HepG2 (cell line): Measurements from ENCODE around the gene IZUMO4. TPM values are rescaled to one million over a fixed set of nuclear protein-coding genes. Genes with fewer than 3 reads are reported as not detected.

Source experiments
- BCL6 ChIP-seq: IDR thresholded peaks from 2 replicates; pipeline ENCODE4 v1.6.1; 2016; ENCODE audit warnings: missing genetic modification reagents, missing compliant biosample characterization
- IKZF4 ChIP-seq: sonication (generic); formaldehyde crosslinking; IDR thresholded peaks from 2 replicates; pipeline ENCODE4 v1.5.1; 2020; ENCODE audit warnings: borderline replicate concordance, mild to moderate bottlenecking, low read depth, missing genetic modification reagents; ENCODE audit errors: not compliant biosample characterization
- KAT2B ChIP-seq: fragments of 150-350 bp; IDR thresholded peaks from 2 replicates; pipeline ENCODE4 v1.6.1; 2014; ENCODE audit warnings: low read depth, low read length, borderline replicate concordance
- MED1 ChIP-seq: sonication (generic); formaldehyde crosslinking; IDR thresholded peaks from 2 replicates; pipeline ENCODE4 v1.4.0; 2020; ENCODE audit warnings: missing genetic modification reagents
- MYC ChIP-seq: sonication (generic); formaldehyde crosslinking; IDR thresholded peaks from 2 replicates; pipeline ENCODE4 v1.9.0; 2021; ENCODE audit warnings: missing genetic modification reagents, borderline replicate concordance
- NCOR1 ChIP-seq: fragments of 200-600 bp; sonication (generic); IDR thresholded peaks from 2 replicates; pipeline ENCODE4 v1.7.0; 2017; ENCODE audit warnings: antibody characterized with exemption, low read length, borderline replicate concordance
- SOX13 ChIP-seq, 3 experiments: fragments of 450-650 bp in 1 of 3; sonication (generic) in 1 of 3; formaldehyde crosslinking in 1 of 3; IDR thresholded peaks in 2 of 3; conservative IDR thresholded peaks in 1 of 3; 2 replicates each; pipeline versions ENCODE4 v1.5.0 to v1.6.1; 2016 to 2020; ENCODE audit warnings: antibody characterized with exemption in 1 of 3, mild to moderate bottlenecking in 1 of 3, missing compliant biosample characterization in 1 of 3, missing genetic modification reagents in 1 of 3, moderate library complexity in 1 of 3
- TEAD3 ChIP-seq: optimal IDR thresholded peaks from 2 replicates; pipeline ENCODE3; 2016; ENCODE audit warnings: borderline replicate concordance
- ZC3H13 ChIP-seq: sonication (generic); formaldehyde crosslinking; IDR thresholded peaks from 2 replicates; pipeline ENCODE4 v1.8.1; 2023; ENCODE audit warnings: mild to moderate bottlenecking, missing genetic modification reagents, moderate library complexity
- ZMAT3 ChIP-seq: sonication (generic); formaldehyde crosslinking; conservative IDR thresholded peaks from 2 replicates; pipeline ENCODE4 v1.7.0; 2021; ENCODE audit warnings: missing genetic modification reagents
- ZNF180 ChIP-seq: sonication (generic); formaldehyde crosslinking; IDR thresholded peaks from 2 replicates; pipeline ENCODE4 v1.4.0; 2020; ENCODE audit warnings: low read depth, missing genetic modification reagents, borderline replicate concordance
- ZNF30 ChIP-seq: sonication (generic); formaldehyde crosslinking; IDR thresholded peaks from 2 replicates; pipeline ENCODE4 v1.5.0; 2020; ENCODE audit warnings: mild to moderate bottlenecking, missing genetic modification reagents
- polyA plus RNA-seq, 8 experiments: library from polyadenylated mRNA; depleted of rRNA in 3 of 8; stranded (reverse) in 7 of 8; unstranded in 1 of 8; fragments of >200 nt; fragmentation: Illumina TruSeq in 4 of 8; extraction: Trizol in 4 of 8; gene quantifications; 2 replicates each; pipeline versions ENCODE4 v1.2.1 to v1.2.3, GENCODE V29; 2011 to 2016; ENCODE audit warnings: low read depth in 4 of 8, missing spikeins in 1 of 8, mixed read lengths in 1 of 8; ENCODE audit not compliant: insufficient read depth in 1 of 8
- total RNA-seq, 5 experiments: library from RNA; depleted of rRNA; stranded (reverse); fragments of >200 nt; fragmentation: Illumina TruSeq; extraction: Trizol; gene quantifications; 2 replicates each; pipeline ENCODE4 v1.2.3, GENCODE V29; 2016; ENCODE audit warnings: low read depth in 1 of 5
- TF ChIP-seq, protein P1 (sequence below): sonication (generic); formaldehyde crosslinking; IDR thresholded peaks from 2 replicates; pipeline ENCODE4 v1.4.0; 2020; ENCODE audit warnings: missing genetic modification reagents, mild to moderate bottlenecking, borderline replicate concordance
- TF ChIP-seq, protein P2 (sequence below): sonication (generic); formaldehyde crosslinking; IDR thresholded peaks from 2 replicates; pipeline ENCODE4 v1.8.0; 2022; ENCODE audit warnings: mild to moderate bottlenecking, missing genetic modification reagents, moderate library complexity
- TF ChIP-seq, protein P3 (sequence below): sonication (generic); formaldehyde crosslinking; IDR thresholded peaks from 2 replicates; pipeline ENCODE4 v1.4.0; 2020; ENCODE audit warnings: low read depth, missing genetic modification reagents
- TF ChIP-seq, protein P4 (sequence below): sonication (generic); formaldehyde crosslinking; IDR thresholded peaks from 2 replicates; pipeline ENCODE4 v1.8.1; 2023; ENCODE audit warnings: mild to moderate bottlenecking, moderate library complexity, missing genetic modification reagents
- TF ChIP-seq, protein P5 (sequence below): sonication (generic); formaldehyde crosslinking; IDR thresholded peaks from 2 replicates; pipeline ENCODE4 v1.4.0; 2020; ENCODE audit warnings: missing genetic modification reagents

Gene IZUMO4
- total and polyA plus RNA-seq, 2 of the 13 experiments (the other 11 are each of a cell fraction or from before 2014, with no cell fraction given): 0.77 to 3.9 TPM

DNA sequence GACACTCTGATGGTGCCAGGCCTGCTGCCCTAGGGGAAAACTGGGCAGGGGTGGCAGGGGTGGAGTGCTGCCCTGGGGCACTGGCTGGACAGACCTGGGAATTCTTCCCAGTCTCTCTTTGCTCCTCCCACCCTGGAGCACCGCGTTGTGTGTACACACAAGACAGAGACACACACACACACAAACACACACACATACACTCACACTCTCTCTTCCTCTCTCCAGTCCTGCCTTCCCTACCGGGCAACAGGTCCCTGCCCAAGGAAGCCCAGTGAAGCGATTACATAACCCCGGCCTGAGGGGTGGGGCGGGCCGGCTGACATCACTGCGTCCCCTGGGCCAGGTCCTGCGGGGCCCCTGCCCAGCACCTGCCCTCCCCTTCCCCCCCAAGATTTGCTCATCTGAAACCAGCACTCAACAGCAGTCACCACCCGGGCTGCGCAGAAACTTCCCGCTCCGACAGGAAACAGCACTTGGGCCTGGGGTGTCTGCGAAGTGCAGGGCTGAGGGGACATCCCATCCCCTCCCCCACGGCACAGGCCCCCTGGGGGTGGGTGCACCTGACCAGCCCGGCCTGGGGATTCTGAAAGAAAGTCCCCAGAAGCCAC, 46.9 kb upstream of the IZUMO4 start (continued):
- TF ChIP-seq, protein P1, sequence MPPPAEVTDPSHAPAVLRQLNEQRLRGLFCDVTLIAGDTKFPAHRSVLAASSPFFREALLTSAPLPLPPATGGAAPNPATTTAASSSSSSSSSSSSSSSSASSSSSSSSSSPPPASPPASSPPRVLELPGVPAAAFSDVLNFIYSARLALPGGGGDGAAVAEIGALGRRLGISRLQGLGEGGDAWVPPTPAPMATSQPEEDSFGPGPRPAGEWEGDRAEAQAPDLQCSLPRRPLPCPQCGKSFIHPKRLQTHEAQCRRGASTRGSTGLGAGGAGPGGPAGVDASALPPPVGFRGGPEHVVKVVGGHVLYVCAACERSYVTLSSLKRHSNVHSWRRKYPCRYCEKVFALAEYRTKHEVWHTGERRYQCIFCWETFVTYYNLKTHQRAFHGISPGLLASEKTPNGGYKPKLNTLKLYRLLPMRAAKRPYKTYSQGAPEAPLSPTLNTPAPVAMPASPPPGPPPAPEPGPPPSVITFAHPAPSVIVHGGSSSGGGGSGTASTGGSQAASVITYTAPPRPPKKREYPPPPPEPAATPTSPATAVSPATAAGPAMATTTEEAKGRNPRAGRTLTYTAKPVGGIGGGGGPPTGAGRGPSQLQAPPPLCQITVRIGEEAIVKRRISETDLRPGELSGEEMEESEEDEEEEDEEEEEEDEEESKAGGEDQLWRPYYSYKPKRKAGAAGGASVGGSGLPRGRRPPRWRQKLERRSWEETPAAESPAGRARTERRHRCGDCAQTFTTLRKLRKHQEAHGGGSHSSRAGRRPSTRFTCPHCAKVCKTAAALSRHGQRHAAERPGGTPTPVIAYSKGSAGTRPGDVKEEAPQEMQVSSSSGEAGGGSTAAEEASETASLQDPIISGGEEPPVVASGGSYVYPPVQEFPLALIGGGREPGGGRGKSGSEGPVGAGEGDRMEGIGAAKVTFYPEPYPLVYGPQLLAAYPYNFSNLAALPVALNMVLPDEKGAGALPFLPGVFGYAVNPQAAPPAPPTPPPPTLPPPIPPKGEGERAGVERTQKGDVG (CRISPR knock-in tag): no peak
- TF ChIP-seq MYC (CRISPR knock-in tag) (no peak; the same call in 1 of the 2 replicates), ZNF30 (CRISPR knock-in tag) (no peak), SOX13 (IDR thresholded peaks at IDR 0.05) (no peak), SOX13 (CRISPR knock-in tag; conservative IDR thresholded peaks at IDR 0.05 in 1 of 2, IDR thresholded peaks at IDR 0.05 in 1 of 2) (no peak), ZMAT3 (CRISPR knock-in tag) (0 out of 2 replicates have a peak, but pooled peaks have one; percentile 37), MED1 (CRISPR knock-in tag) (peak; percentile 73), TEAD3 (CRISPR knock-in tag) (no peak), IKZF4 (CRISPR knock-in tag) (no peak), ZC3H13 (CRISPR knock-in tag) (no peak), ZNF180 (CRISPR knock-in tag) (no peak), KAT2B (no peak), BCL6 (CRISPR knock-in tag) (peak; percentile 38), NCOR1 (no peak)
- TF ChIP-seq, protein P2, sequence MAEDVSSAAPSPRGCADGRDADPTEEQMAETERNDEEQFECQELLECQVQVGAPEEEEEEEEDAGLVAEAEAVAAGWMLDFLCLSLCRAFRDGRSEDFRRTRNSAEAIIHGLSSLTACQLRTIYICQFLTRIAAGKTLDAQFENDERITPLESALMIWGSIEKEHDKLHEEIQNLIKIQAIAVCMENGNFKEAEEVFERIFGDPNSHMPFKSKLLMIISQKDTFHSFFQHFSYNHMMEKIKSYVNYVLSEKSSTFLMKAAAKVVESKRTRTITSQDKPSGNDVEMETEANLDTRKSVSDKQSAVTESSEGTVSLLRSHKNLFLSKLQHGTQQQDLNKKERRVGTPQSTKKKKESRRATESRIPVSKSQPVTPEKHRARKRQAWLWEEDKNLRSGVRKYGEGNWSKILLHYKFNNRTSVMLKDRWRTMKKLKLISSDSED (CRISPR knock-in tag): no peak
- TF ChIP-seq, protein P3, sequence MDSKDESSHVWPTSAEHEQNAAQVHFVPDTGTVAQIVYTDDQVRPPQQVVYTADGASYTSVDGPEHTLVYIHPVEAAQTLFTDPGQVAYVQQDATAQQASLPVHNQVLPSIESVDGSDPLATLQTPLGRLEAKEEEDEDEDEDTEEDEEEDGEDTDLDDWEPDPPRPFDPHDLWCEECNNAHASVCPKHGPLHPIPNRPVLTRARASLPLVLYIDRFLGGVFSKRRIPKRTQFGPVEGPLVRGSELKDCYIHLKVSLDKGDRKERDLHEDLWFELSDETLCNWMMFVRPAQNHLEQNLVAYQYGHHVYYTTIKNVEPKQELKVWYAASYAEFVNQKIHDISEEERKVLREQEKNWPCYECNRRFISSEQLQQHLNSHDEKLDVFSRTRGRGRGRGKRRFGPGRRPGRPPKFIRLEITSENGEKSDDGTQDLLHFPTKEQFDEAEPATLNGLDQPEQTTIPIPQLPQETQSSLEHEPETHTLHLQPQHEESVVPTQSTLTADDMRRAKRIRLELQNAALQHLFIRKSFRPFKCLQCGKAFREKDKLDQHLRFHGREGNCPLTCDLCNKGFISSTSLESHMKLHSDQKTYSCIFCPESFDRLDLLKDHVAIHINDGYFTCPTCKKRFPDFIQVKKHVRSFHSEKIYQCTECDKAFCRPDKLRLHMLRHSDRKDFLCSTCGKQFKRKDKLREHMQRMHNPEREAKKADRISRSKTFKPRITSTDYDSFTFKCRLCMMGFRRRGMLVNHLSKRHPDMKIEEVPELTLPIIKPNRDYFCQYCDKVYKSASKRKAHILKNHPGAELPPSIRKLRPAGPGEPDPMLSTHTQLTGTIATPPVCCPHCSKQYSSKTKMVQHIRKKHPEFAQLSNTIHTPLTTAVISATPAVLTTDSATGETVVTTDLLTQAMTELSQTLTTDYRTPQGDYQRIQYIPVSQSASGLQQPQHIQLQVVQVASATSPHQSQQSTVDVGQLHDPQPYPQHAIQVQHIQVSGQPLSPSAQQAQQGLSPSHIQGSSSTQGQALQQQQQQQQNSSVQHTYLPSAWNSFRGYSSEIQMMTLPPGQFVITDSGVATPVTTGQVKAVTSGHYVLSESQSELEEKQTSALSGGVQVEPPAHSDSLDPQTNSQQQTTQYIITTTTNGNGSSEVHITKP: peak; percentile 26; the same call in 1 of the 2 replicates
- TF ChIP-seq, protein P4, sequence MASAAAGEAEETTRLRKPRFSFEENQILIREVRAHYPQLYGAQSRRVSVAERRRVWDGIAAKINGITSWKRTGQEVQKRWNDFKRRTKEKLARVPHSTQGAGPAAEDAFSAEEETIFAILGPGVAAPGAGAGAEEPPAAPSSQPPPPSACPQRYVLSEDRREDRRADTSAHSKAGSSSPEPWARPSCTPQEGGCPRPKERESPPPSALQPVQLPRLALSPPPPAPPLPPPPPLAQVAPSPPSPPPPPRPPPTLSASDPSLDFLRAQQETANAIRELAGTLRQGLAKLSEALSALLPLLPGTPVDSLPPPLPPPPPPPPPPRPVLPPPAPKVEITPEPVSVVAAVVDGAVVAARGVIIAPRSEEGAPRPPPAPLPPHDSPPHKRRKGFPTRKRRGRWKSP: peak; percentile 69
- TF ChIP-seq, protein P5, sequence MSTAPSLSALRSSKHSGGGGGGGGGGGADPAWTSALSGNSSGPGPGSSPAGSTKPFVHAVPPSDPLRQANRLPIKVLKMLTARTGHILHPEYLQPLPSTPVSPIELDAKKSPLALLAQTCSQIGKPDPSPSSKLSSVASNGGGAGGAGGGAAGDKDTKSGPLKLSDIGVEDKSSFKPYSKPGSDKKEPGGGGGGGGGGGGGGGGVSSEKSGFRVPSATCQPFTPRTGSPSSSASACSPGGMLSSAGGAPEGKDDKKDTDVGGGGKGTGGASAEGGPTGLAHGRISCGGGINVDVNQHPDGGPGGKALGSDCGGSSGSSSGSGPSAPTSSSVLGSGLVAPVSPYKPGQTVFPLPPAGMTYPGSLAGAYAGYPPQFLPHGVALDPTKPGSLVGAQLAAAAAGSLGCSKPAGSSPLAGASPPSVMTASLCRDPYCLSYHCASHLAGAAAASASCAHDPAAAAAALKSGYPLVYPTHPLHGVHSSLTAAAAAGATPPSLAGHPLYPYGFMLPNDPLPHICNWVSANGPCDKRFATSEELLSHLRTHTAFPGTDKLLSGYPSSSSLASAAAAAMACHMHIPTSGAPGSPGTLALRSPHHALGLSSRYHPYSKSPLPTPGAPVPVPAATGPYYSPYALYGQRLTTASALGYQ (CRISPR knock-in tag): 0 out of 2 replicates have a peak, but pooled peaks have one; percentile 14
